EH (cell line): Measurements from ENCODE around the gene PRKCE.
"Not testable (repeated sequence)": the region's sequence is repeated elsewhere in the genome, so short reads cannot be mapped to it uniquely, and the experiment has no call there.

Source experiments
- DNase-seq: peaks from one replicate; pipeline ENCODE4 v3.0.0-alpha.2; 2015; ENCODE audit warnings: low read depth

Gene PRKCE

GRCh38 chr2:45668509-45668908, 17.0 kb downstream of the PRKCE start:
- no peak for DNase-seq

- DNase-seq, result peak; percentile 50
Observed at GRCh38 chr2:45669032-45669486, 17.6 kb downstream of the PRKCE start.

GRCh38 chr2:45670646-45671045, 19.2 kb downstream of the PRKCE start:
- DNase-seq, result no peak

- DNase-seq, result no peak
Observed at GRCh38 chr2:45672138-45672537, 20.7 kb downstream of the PRKCE start.

GRCh38 chr2:45674035-45674816, 22.8 kb downstream of the PRKCE start:
- peak; percentile 54 for DNase-seq

- DNase-seq, result no peak
Observed at GRCh38 chr2:45675263-45675812, 23.9 kb downstream of the PRKCE start.

- DNase-seq, result no peak
Observed at GRCh38 chr2:45676088-45676487, 24.6 kb downstream of the PRKCE start.

GRCh38 chr2:45678791-45679348, 27.4 kb downstream of the PRKCE start:
- DNase-seq, result no peak

GRCh38 chr2:45680351-45680967, 29.0 kb downstream of the PRKCE start:
- DNase-seq, result no peak

GRCh38 chr2:45681675-45682074, 30.2 kb downstream of the PRKCE start:
- peak; percentile 92 for DNase-seq

- no peak for DNase-seq
Observed at GRCh38 chr2:45683292-45683691, 31.8 kb downstream of the PRKCE start.

GRCh38 chr2:45684756-45685155, 33.3 kb downstream of the PRKCE start:
- DNase-seq, result no peak

GRCh38 chr2:45685260-45685659, 33.8 kb downstream of the PRKCE start:
- DNase-seq, result no peak

- no peak for DNase-seq
Observed at GRCh38 chr2:45687964-45688363, 36.5 kb downstream of the PRKCE start.

GRCh38 chr2:45688479-45689298, 37.2 kb downstream of the PRKCE start:
- peak; percentile 18 for DNase-seq

- no peak for DNase-seq
Observed at GRCh38 chr2:45690231-45690630, 38.8 kb downstream of the PRKCE start.

GRCh38 chr2:45691171-45691999, 39.9 kb downstream of the PRKCE start:
- no peak for DNase-seq

GRCh38 chr2:45692566-45692965, 41.1 kb downstream of the PRKCE start:
- no peak for DNase-seq

GRCh38 chr2:45695480-45696007, 44.1 kb downstream of the PRKCE start:
- not testable (repeated sequence) for DNase-seq

GRCh38 chr2:45696708-45697107, 45.2 kb downstream of the PRKCE start:
- DNase-seq, result no peak

- DNase-seq, result no peak
Observed at GRCh38 chr2:45697190-45697589, 45.7 kb downstream of the PRKCE start.
